Lower lobe of right lung (tissue), 2 donors: ENCODE results near the gene ZNF268. TPM values are rescaled to one million over a fixed set of nuclear protein-coding genes. Genes with fewer than 3 reads are reported as not detected.

Experiments
- ATAC-seq, 2 donors: fragments of 200-7000 bp; cut with Tn5 transposase; one replicate each; pipeline ENCODE4 v1.9.1; 2020 to 2022; ENCODE audit warnings: mild to moderate bottlenecking in 2 of 2, moderate library complexity in 2 of 2
- DNase-seq: peaks from one replicate; pipeline ENCODE4 v3.0.0-alpha.2; 2020
- H3K27ac ChIP-seq: fragments of 200-600 bp; one replicate; pipeline ENCODE4 v1.8.0; 2022
- H3K27me3 ChIP-seq: fragments of 200-600 bp; one replicate; pipeline ENCODE4 v1.8.0; 2022; ENCODE audit warnings: low read depth
- H3K36me3 ChIP-seq: fragments of 200-600 bp; one replicate; pipeline ENCODE4 v1.8.0; 2022; ENCODE audit warnings: mild to moderate bottlenecking
- H3K4me1 ChIP-seq: fragments of 200-600 bp; one replicate; pipeline ENCODE4 v1.8.0; 2022
- H3K4me3 ChIP-seq: fragments of 200-600 bp; one replicate; pipeline ENCODE4 v1.8.0; 2022; ENCODE audit warnings: mild to moderate bottlenecking
- H3K9me3 ChIP-seq: fragments of 200-600 bp; one replicate; pipeline ENCODE4 v1.8.0; 2022
- intact Hi-C: fragments of 100-400 bp; cut with DNase I; formaldehyde crosslinking; loops from one replicate; pipeline ENCODE4 v1.11.0; 2022
- long read RNA-seq: library from polyadenylated mRNA; unstranded; transcript quantifications from one replicate; pipeline ENCODE4 v2.0.0, GENCODE V29; 2021
- total RNA-seq: library from RNA; stranded (reverse); fragmentation: NEBNext Ultra II Directional; extraction: Animal tissue kit (Norgen Biotek cat#: 25700); gene quantifications from one replicate; pipeline ENCODE4 v1.2.1, GENCODE V29; 2021
- TF ChIP-seq, protein P1 (sequence below): fragments of 200-600 bp; IDR thresholded peaks from one replicate; pipeline ENCODE4 v1.8.0; 2022; ENCODE audit warnings: antibody characterized with exemption, mild to moderate bottlenecking
- donor health status: DM: no; HTN: yes; CAD: no; lungs with severe emphysema.

ZNF268 gene
- total RNA-seq = 23.3 TPM
- long read RNA-seq, full-length matches to known transcripts = 24 of 26 reads
- long read RNA-seq, partial matches to known transcripts = 0 of 26 reads
- long read RNA-seq, other reads (novel, unspliced or antisense) = 2 of 26 reads

DNA sequence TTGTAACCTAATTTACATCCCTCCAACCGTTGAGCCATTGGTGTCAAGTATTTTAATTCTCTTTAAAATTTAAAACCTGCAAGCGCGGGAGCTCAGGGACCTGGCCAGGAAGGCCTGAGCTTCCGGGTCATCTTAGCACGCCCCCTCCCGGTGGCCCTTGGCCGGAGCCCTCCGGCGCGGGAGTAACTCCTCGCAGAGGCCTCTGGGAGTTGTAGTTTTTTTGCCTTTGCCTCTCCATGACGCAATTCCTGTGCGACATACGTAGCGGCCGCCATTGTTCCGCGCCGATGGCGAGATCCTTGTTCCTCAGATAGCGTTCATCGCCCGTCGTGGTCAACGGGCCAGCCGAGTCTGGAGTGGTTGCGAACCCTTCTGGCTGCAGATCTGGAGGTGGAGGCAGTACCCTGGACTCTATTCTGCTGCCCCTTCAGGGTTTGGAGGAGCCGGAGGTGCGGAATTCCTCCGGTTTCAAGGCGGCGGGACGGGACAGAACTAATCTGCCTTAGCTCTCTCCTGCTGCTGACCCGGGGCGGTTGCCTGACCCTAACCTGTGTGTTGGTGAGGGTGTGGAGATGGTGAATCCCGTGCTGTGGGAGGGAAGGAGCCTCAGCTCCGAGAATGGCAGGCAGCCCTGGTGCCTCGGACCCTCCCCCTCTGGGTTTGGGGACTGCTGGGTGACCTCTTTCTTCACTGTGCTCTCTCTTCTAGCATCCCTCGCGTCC lies at the start of gene ZNF268:
TSS of gene ZNF268 (plus strand) at position 258 of the 722 bp plus-strand sequence. CDS start 503 bp downstream, outside the sequence.
- TF ChIP-seq, protein P1, sequence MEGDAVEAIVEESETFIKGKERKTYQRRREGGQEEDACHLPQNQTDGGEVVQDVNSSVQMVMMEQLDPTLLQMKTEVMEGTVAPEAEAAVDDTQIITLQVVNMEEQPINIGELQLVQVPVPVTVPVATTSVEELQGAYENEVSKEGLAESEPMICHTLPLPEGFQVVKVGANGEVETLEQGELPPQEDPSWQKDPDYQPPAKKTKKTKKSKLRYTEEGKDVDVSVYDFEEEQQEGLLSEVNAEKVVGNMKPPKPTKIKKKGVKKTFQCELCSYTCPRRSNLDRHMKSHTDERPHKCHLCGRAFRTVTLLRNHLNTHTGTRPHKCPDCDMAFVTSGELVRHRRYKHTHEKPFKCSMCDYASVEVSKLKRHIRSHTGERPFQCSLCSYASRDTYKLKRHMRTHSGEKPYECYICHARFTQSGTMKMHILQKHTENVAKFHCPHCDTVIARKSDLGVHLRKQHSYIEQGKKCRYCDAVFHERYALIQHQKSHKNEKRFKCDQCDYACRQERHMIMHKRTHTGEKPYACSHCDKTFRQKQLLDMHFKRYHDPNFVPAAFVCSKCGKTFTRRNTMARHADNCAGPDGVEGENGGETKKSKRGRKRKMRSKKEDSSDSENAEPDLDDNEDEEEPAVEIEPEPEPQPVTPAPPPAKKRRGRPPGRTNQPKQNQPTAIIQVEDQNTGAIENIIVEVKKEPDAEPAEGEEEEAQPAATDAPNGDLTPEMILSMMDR = peak; percentile 81
- peak; percentile 98 to 99 for ATAC-seq
- DNase-seq = peak; percentile 94
- intact Hi-C loops = no loop called here
- peaks cover 12% of the 10 kb centered on the region for H3K4me1 ChIP-seq
- peak within 1 kb of the TSS; percentile 71 for H3K4me3 ChIP-seq
- peak within 1 kb of the TSS; percentile 78 for H3K27ac ChIP-seq
- H3K36me3 ChIP-seq = peaks cover 23% of the 10 kb centered on the region
- H3K27me3 ChIP-seq = no peaks in the 10 kb centered on the region
- H3K9me3 ChIP-seq = peaks cover 61% of the 10 kb centered on the region

DNA sequence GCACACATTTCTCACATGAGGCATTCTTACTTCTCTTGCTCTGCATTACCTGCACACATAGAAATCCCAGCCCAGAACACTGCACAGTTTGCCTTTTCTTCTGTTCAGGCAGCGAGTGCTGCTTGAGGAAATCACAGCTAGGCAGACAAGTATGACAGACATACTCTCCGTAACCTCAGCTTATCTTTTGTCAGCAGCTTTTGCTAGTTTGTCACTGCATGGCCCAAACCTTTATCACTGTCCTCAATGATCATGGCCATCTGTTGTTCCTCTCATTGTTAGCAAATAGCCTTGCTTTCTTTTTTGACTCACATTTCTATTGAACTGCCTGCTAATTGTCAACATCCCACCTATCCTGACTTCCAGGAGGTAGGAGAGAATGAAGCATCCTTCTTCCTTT lies 45.5 kb upstream of the ZNF268 start:
- H3K36me3 ChIP-seq = peaks cover 11% of the 10 kb centered on the region
- DNase-seq = no peak
- intact Hi-C loops = no loop called here
- no peak overlapping the region for H3K27ac ChIP-seq
- TF ChIP-seq, protein P1 = no peak
- ATAC-seq = no peak
- no peaks in the 10 kb centered on the region for H3K27me3 ChIP-seq
- H3K4me1 ChIP-seq = peaks cover 8% of the 10 kb centered on the region
- H3K9me3 ChIP-seq = peaks cover 83% of the 10 kb centered on the region
- no peak overlapping the region for H3K4me3 ChIP-seq

DNA sequence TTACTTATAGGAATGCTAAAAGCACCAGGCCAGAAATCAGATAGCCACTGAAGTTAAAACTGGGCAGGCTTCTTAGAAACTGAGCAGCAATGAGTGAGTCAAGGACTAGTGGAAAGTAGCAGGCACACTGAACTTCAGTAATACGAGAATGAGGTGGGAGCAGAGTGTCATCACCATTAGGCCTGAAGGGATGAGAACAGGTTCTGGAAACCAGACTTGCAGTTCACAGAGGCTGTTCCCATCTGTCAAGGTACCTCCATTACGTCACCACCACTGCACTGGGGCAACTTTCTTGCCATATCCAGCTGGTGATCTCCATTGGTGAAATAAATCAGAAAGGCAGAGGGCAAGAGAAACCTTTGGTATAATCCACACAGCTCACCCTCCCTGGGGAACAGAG lies 35.3 kb upstream of the ZNF268 start:
- intact Hi-C loops = no loop called here

DNA sequence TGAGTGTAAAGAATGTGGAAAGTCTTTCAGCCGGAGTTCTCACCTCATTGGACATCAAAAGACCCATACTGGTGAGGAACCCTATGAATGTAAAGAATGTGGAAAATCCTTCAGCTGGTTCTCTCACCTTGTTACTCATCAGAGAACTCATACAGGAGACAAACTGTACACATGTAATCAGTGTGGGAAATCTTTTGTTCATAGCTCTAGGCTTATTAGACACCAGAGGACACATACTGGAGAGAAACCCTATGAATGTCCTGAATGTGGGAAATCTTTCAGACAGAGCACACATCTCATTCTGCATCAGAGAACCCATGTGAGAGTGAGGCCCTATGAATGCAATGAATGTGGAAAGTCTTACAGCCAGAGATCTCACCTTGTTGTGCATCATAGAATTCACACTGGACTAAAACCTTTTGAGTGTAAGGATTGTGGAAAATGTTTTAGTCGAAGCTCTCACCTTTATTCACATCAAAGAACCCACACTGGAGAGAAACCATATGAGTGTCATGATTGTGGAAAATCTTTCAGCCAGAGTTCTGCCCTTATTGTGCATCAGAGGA lies 25.1 kb upstream of the ZNF268 start:
- Histone ChIP-seq H3K9me3 (peaks cover 100% of the 10 kb centered on the region), H3K27ac (no peak overlapping the region), H3K4me3 (no peak overlapping the region), H3K27me3 (no peaks in the 10 kb centered on the region), H3K4me1 (no peaks in the 10 kb centered on the region), H3K36me3 (peaks cover 40% of the 10 kb centered on the region)
- DNase-seq (no peak), ATAC-seq (no peak)
- TF ChIP-seq, protein P1 = no peak
- intact Hi-C loops = no loop called here

More for the DNA sequence above, 35.3 kb upstream of the ZNF268 start:
- TF ChIP-seq, protein P1 = no peak
- Histone ChIP-seq H3K36me3 (peaks cover 30% of the 10 kb centered on the region), H3K27ac (no peak overlapping the region), H3K27me3 (no peaks in the 10 kb centered on the region), H3K4me3 (no peak overlapping the region), H3K4me1 (no peaks in the 10 kb centered on the region), H3K9me3 (peaks cover 93% of the 10 kb centered on the region)
- DNase-seq (no peak), ATAC-seq (no peak)

DNA sequence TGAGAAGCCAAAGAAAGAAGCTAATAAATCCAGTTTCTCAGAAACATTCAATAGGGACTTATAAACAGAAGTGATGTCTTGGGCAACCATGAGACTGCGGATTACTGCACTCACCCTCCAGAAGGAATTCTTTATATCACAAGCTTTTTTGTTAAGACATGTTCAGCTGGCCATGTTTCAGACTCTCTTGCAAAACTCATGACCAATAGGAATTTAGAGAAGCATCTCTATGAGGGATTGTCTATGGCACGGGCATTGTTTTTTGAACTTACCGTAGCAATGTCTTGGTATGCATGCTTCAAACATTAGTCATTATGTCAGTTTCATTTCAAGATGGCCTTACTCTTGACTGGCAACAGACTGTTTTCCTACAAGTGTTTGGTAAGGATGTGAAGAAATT lies 15.5 kb upstream of the ZNF268 start:
- intact Hi-C loops = no loop called here
- ATAC-seq = no peak
- no peak for DNase-seq
- peaks cover 73% of the 10 kb centered on the region for H3K9me3 ChIP-seq
- H3K27me3 ChIP-seq = no peaks in the 10 kb centered on the region
- no peaks in the 10 kb centered on the region for H3K4me1 ChIP-seq
- no peak overlapping the region for H3K27ac ChIP-seq
- H3K4me3 ChIP-seq = no peak overlapping the region
- H3K36me3 ChIP-seq = no peaks in the 10 kb centered on the region
- TF ChIP-seq, protein P1 = no peak
